H1 (cell line): ENCODE results near the gene DOCK8. TPM values are rescaled to one million over a fixed set of nuclear protein-coding genes. Genes with fewer than 3 reads are reported as not detected.

Experiments used
- CTCF ChIA-PET: fragments of 300-600 bp; sonication (Branson Sonifier 250); formaldehyde crosslinking; loops from one replicate; lab custom pipeline; 2021; ENCODE audit not compliant: partially characterized antibody; lab: Charles Lee
- POLR2A ChIA-PET: fragments of 300-600 bp; sonication (Branson Sonifier 250); formaldehyde crosslinking; loops from one replicate; lab custom pipeline; 2021; ENCODE audit warnings: inconsistent platforms; ENCODE audit not compliant: partially characterized antibody; lab: Charles Lee
- DNase-seq, 2 experiments: peaks; one replicate each; pipeline versions ENCODE4 v3.0.0 to v3.0.0-alpha.2; 2010 to 2022; ENCODE audit warnings: low spot score in 2 of 2, low read depth in 1 of 2, mixed read lengths in 1 of 2
- FAIRE-seq: peaks from 2 replicates; lab custom pipeline; 2011; peaks lifted over from hg19 to GRCh38; lab: Jason Lieb, UNC
- H2AFZ ChIP-seq: 2 replicates; pipeline ENCODE4 v1.8.1; 2012; ENCODE audit warnings: low read length, inconsistent platforms
- H2AK5ac ChIP-seq: 2 replicates; pipeline ENCODE4 v1.6.1; 2013; ENCODE audit warnings: low read depth, low read length
- H2BK120ac ChIP-seq: replicated peaks from 2 replicates; pipeline ENCODE3; 2013; ENCODE audit warnings: low read depth, low read length, inconsistent platforms
- H2BK12ac ChIP-seq: 2 replicates; pipeline ENCODE4 v1.6.1; 2013; ENCODE audit warnings: low read depth, low read length
- H2BK15ac ChIP-seq: 2 replicates; pipeline ENCODE4 v1.6.1; 2013; ENCODE audit warnings: low read length
- H2BK20ac ChIP-seq: 2 replicates; pipeline ENCODE4 v1.6.1; 2013; ENCODE audit warnings: low read length
- H2BK5ac ChIP-seq: 2 replicates; pipeline ENCODE4 v1.6.1; 2013; ENCODE audit warnings: low read depth, low read length
- H3K14ac ChIP-seq: 2 replicates; pipeline ENCODE4 v1.6.1; 2013; ENCODE audit warnings: inconsistent platforms; ENCODE audit not compliant: insufficient read length
- H3K18ac ChIP-seq: 2 replicates; pipeline ENCODE4 v1.6.1; 2013; ENCODE audit warnings: low read length; ENCODE audit errors: extremely low read depth
- H3K23ac ChIP-seq: 2 replicates; pipeline ENCODE4 v1.6.1; 2013; ENCODE audit warnings: inconsistent platforms; ENCODE audit not compliant: insufficient read length
- H3K23me2 ChIP-seq: 2 replicates; pipeline ENCODE4 v1.6.1; 2013; ENCODE audit warnings: low read depth, low read length
- H3K27ac ChIP-seq: 2 replicates; pipeline ENCODE4 v1.6.1; 2011; ENCODE audit warnings: low read depth, low read length, inconsistent platforms
- H3K27me3 ChIP-seq, 4 experiments: replicated peaks in 1 of 4; 1 replicate in 1 of 4; 2 replicates in 3 of 4; pipeline versions ENCODE4 v1.6.1 to v1.8.1; 2011 to 2013; ENCODE audit warnings: low read length in 3 of 4, mild to moderate bottlenecking in 3 of 4, inconsistent platforms in 2 of 4, mixed read lengths in 2 of 4, moderate library complexity in 1 of 4; ENCODE audit not compliant: control insufficient read depth in 3 of 4, insufficient read depth in 3 of 4; ENCODE audit errors: extremely low read depth in 1 of 4
- H3K36me3 ChIP-seq, 4 experiments: 2 replicates each; pipeline versions ENCODE4 v1.6.1 to v1.8.1; 2011 to 2013; ENCODE audit warnings: mild to moderate bottlenecking in 4 of 4, low read length in 3 of 4, moderate library complexity in 2 of 4, control low read depth in 1 of 4, inconsistent platforms in 1 of 4; ENCODE audit not compliant: insufficient read depth in 4 of 4, control insufficient read depth in 2 of 4
- H3K4ac ChIP-seq: replicated peaks from 2 replicates; pipeline ENCODE3; 2013; ENCODE audit warnings: low read length, low read depth, mixed read lengths, inconsistent platforms; ENCODE audit not compliant: insufficient read length
- H3K4me1 ChIP-seq, 4 experiments: replicated peaks in 1 of 4; 1 replicate in 1 of 4; 2 replicates in 3 of 4; pipeline versions ENCODE4 v1.6.1 to v1.8.1; 2011 to 2013; ENCODE audit warnings: low read length in 3 of 4, inconsistent platforms in 2 of 4, mixed read lengths in 1 of 4; ENCODE audit not compliant: insufficient read depth in 4 of 4, control insufficient read depth in 3 of 4
- H3K4me2 ChIP-seq, 2 experiments: 2 replicates each; pipeline versions ENCODE4 v1.6.1 to v1.8.1; 2011 to 2013; ENCODE audit warnings: low read depth in 2 of 2, low read length in 2 of 2, control low read depth in 1 of 2, inconsistent platforms in 1 of 2, mild to moderate bottlenecking in 1 of 2; ENCODE audit not compliant: insufficient read depth in 1 of 2
- H3K4me3 ChIP-seq, 4 experiments: fragments of 200-600, 300-600 bp in 1 of 4; sonication (generic), shearing (Covaris generic), sonication (Bioruptor Twin) in 1 of 4; 2 replicates each; pipeline versions ENCODE4 v1.5.1 to v1.8.1; 2011 to 2016; ENCODE audit warnings: low read length in 4 of 4, low read depth in 3 of 4, control low read depth in 2 of 4, inconsistent platforms in 2 of 4, mild to moderate bottlenecking in 2 of 4, mixed read lengths in 1 of 4, moderate library complexity in 1 of 4; ENCODE audit not compliant: insufficient read depth in 2 of 4; ENCODE audit errors: extremely low read depth in 1 of 4
- H3K56ac ChIP-seq: replicated peaks from 2 replicates; pipeline ENCODE3; 2013; ENCODE audit warnings: low read depth, mild to moderate bottlenecking, mixed read lengths, low read length, inconsistent platforms; ENCODE audit not compliant: insufficient read length
- H3K79me1 ChIP-seq: 2 replicates; pipeline ENCODE4 v1.6.1; 2013; ENCODE audit warnings: low read depth, low read length, control low read depth
- H3K79me2 ChIP-seq, 2 experiments: 2 replicates each; pipeline versions ENCODE4 v1.6.1 to v1.8.1; 2012 to 2013; ENCODE audit warnings: low read length in 2 of 2, mild to moderate bottlenecking in 2 of 2, inconsistent platforms in 1 of 2; ENCODE audit not compliant: insufficient read depth in 2 of 2, control insufficient read depth in 1 of 2
- H3K9ac ChIP-seq, 4 experiments: replicated peaks in 1 of 4; 1 replicate in 1 of 4; 2 replicates in 3 of 4; pipeline versions ENCODE4 v1.6.1 to v1.8.1; 2011 to 2013; ENCODE audit warnings: low read depth in 3 of 4, low read length in 3 of 4, control low read depth in 2 of 4, mild to moderate bottlenecking in 2 of 4, moderate library complexity in 2 of 4, inconsistent platforms in 1 of 4; ENCODE audit errors: extremely low read depth in 1 of 4
- H3K9me3 ChIP-seq, 2 experiments: 2 replicates each; pipeline versions ENCODE4 v1.6.1 to v1.8.1; 2012 to 2013; ENCODE audit warnings: mild to moderate bottlenecking in 2 of 2, moderate library complexity in 2 of 2, control low read depth in 1 of 2, inconsistent platforms in 1 of 2, low read depth in 1 of 2, low read length in 1 of 2, mixed read lengths in 1 of 2; ENCODE audit not compliant: insufficient read depth in 2 of 2
- H4K20me1 ChIP-seq, 2 experiments: replicated peaks in 1 of 2; 2 replicates each; pipeline versions ENCODE3 to v1.8.1; 2011 to 2013; ENCODE audit warnings: inconsistent platforms in 2 of 2, low read length in 2 of 2, mild to moderate bottlenecking in 1 of 2; ENCODE audit not compliant: insufficient read depth in 2 of 2, control insufficient read depth in 1 of 2
- H4K5ac ChIP-seq: 2 replicates; pipeline ENCODE4 v1.6.1; 2013; ENCODE audit warnings: low read length, low read depth, mixed read lengths, inconsistent platforms; ENCODE audit not compliant: insufficient read length
- H4K8ac ChIP-seq: 2 replicates; pipeline ENCODE4 v1.8.0; 2013; ENCODE audit warnings: mild to moderate bottlenecking, moderate library complexity, low read length, inconsistent platforms; ENCODE audit not compliant: insufficient read depth; ENCODE audit errors: extremely low read depth
- H4K91ac ChIP-seq: replicated peaks from 2 replicates; pipeline ENCODE3; 2013; ENCODE audit warnings: low read length, mixed read lengths, inconsistent platforms; ENCODE audit not compliant: insufficient read length
- CBX5 ChIP-seq: fragments of 300-800, 300-1000 bp; sonication (generic); IDR thresholded peaks from 2 replicates; pipeline ENCODE4 v1.7.1; 2016; ENCODE audit warnings: antibody characterized with exemption, low read length, low read depth
- CTBP2 ChIP-seq: IDR thresholded peaks from 2 replicates; pipeline ENCODE4 v1.7.0; 2011; ENCODE audit warnings: borderline replicate concordance, mild to moderate bottlenecking, moderate library complexity, mixed read lengths, low read length; ENCODE audit not compliant: insufficient read depth, insufficient read length
- FOSL1 ChIP-seq: IDR thresholded peaks from 2 replicates; pipeline ENCODE4 v1.6.1; 2011; ENCODE audit warnings: mild to moderate bottlenecking, low read depth, low read length, moderate library complexity; ENCODE audit not compliant: insufficient read depth
- KDM5A ChIP-seq: fragments of 200-600 bp; IDR thresholded peaks from 2 replicates; pipeline ENCODE4 v1.7.1; 2012; ENCODE audit warnings: mild to moderate bottlenecking, low read length, inconsistent platforms, mixed read lengths
- NRF1 ChIP-seq: IDR thresholded peaks from 2 replicates; pipeline ENCODE4 v1.6.1; 2011; ENCODE audit warnings: mild to moderate bottlenecking, low read depth, low read length, improper control_type of control experiment
- RFX5 ChIP-seq: IDR thresholded peaks from 2 replicates; pipeline ENCODE4 v1.6.1; 2011; ENCODE audit warnings: low read depth, low read length, improper control_type of control experiment, borderline replicate concordance
- SP1 ChIP-seq: IDR thresholded peaks from 2 replicates; pipeline ENCODE4 v1.6.1; 2011; ENCODE audit warnings: low read depth, low read length
- SP4 ChIP-seq: IDR thresholded peaks from 2 replicates; pipeline ENCODE4 v1.6.1; 2012; ENCODE audit warnings: low read length, inconsistent platforms
- SUZ12 ChIP-seq: fragments of 200-600 bp; sonication (generic); IDR thresholded peaks from 2 replicates; pipeline ENCODE4 v1.6.1; 2012; ENCODE audit warnings: mild to moderate bottlenecking, inconsistent platforms, low read length, moderate library complexity, mixed read lengths
- WGBS, 2 experiments: shearing (Covaris generic) in 1 of 2; methylation state at CpG; one replicate each; pipeline versions ENCODE4 v1.1.6 to v1.1.7; 2013 to 2015; ENCODE audit warnings: low lambda C conversion rate in 2 of 2, mixed read lengths in 2 of 2, inconsistent platforms in 1 of 2, low coverage in 1 of 2, missing lambda C conversion rate in 1 of 2; ENCODE audit not compliant: insufficient replicate concordance in 2 of 2, insufficient coverage in 1 of 2, insufficient read length in 1 of 2; ENCODE audit errors: extremely low coverage in 1 of 2, missing lambda C conversion rate in 1 of 2; 5-methylcytosine and 5-hydroxymethylcytosine counted together
- polyA plus RNA-seq, 7 experiments: library from polyadenylated mRNA; depleted of rRNA in 3 of 7; stranded (reverse) in 5 of 7; unstranded in 2 of 7; fragments of >200 nt in 5 of 7; fragments of 200-250 nt in 2 of 7; gene quantifications; 1 replicate in 5 of 7; 2 replicates in 1 of 7; 4 replicates in 1 of 7; pipeline versions ENCODE4 v1.2.1 to v1.2.3, GENCODE V29; 2011 to 2013; ENCODE audit warnings: missing spikeins in 2 of 7, mixed read lengths in 2 of 7
- total RNA-seq: library from RNA; stranded (reverse); fragmentation: NEBNext Ultra II Directional; extraction: Animal tissue kit (Norgen Biotek cat#: 25700); gene quantifications from 2 replicates; pipeline ENCODE4 v1.2.1, GENCODE V29; 2021

Gene DOCK8
- total and polyA plus RNA-seq, 2 of the 8 experiments (the other 6 are each of a cell fraction or from before 2014, with no cell fraction given) = 0.57 to 2.0 TPM

- no peak overlapping the region for H3K4me3 ChIP-seq
- no peaks in the 10 kb centered on the region for H3K79me2 ChIP-seq
- H3K4me2 ChIP-seq = no peak overlapping the region
- H4K20me1 ChIP-seq = no peaks in the 10 kb centered on the region
- no peaks in the 10 kb centered on the region for H3K27me3 ChIP-seq
- H3K14ac ChIP-seq = no peak overlapping the region
- no peak overlapping the region for H2BK15ac ChIP-seq
- H2BK120ac ChIP-seq = no peak overlapping the region
- no peak overlapping the region for H4K91ac ChIP-seq
- no peak overlapping the region for H4K8ac ChIP-seq
- FAIRE-seq = no peak
- ChIA-PET CTCF (no interaction called here), POLR2A (no interaction called here)
- no peaks in the 10 kb centered on the region; a peak in 1 of 7 replicates for H3K4me1 ChIP-seq
- no peaks in the 10 kb centered on the region for H3K23me2 ChIP-seq
- H3K79me1 ChIP-seq = no peaks in the 10 kb centered on the region
- no peak overlapping the region for H3K9ac ChIP-seq
- no peak overlapping the region for H2AK5ac ChIP-seq
- DNase-seq = no peak
- H3K56ac ChIP-seq = no peak overlapping the region
- no peak overlapping the region for H2BK12ac ChIP-seq
- 95% methylated on average over 4 of the region's 4 CpGs; no CpG with 5 or more reads in 1 of the 2 experiments for WGBS, 2 experiments
- H2BK20ac ChIP-seq = no peak overlapping the region
- no peaks in the 10 kb centered on the region for H3K36me3 ChIP-seq
- no peak overlapping the region for H3K27ac ChIP-seq
- no peak overlapping the region for H2BK5ac ChIP-seq
- no peak overlapping the region for H2AFZ ChIP-seq
- H3K9me3 ChIP-seq = no peaks in the 10 kb centered on the region; a peak in 1 of 4 replicates
- H3K18ac ChIP-seq = no peak overlapping the region
- no peak overlapping the region for H3K23ac ChIP-seq
- H4K5ac ChIP-seq = no peak overlapping the region
- H3K4ac ChIP-seq = no peak overlapping the region
- TF ChIP-seq SP1 (no peak), CTBP2 (no peak), RFX5 (no peak), FOSL1 (no peak), SP4 (no peak), NRF1 (no peak), CBX5 (no peak), KDM5A (no peak), SUZ12 (no peak)
Measured at GRCh38 chr9:450561-450960, 235.9 kb downstream of the DOCK8 start.
